Eye (tissue), 1 donor: Measurements from ENCODE around the gene GPR17.

ENCODE experiments used
- DNase-seq: peaks from one replicate; pipeline ENCODE4 v3.0.0-alpha.2; 2015

GPR17 gene

GRCh38 chr2:127630096-127630863 lies 15.7 kb upstream of the GPR17 start:
- DNase-seq = no peak

GRCh38 chr2:127630864-127631540 lies 15.0 kb upstream of the GPR17 start:
- no peak for DNase-seq

- no peak for DNase-seq
Measured at GRCh38 chr2:127631541-127631996, 14.4 kb upstream of the GPR17 start.

GRCh38 chr2:127631997-127632581 lies 13.9 kb upstream of the GPR17 start:
- DNase-seq = no peak

- no peak for DNase-seq
Measured at GRCh38 chr2:127632592-127633489, 13.1 kb upstream of the GPR17 start.

- no peak for DNase-seq
Measured at GRCh38 chr2:127633556-127634065, 12.3 kb upstream of the GPR17 start.

GRCh38 chr2:127634066-127634617 lies 11.8 kb upstream of the GPR17 start:
- DNase-seq = no peak

GRCh38 chr2:127634626-127635379 lies 11.2 kb upstream of the GPR17 start:
- DNase-seq = no peak

- no peak for DNase-seq
Measured at GRCh38 chr2:127635380-127636237, 10.3 kb upstream of the GPR17 start.

GRCh38 chr2:127636248-127637235 lies 9.4 kb upstream of the GPR17 start:
- DNase-seq = no peak

GRCh38 chr2:127637236-127637630 lies 8.7 kb upstream of the GPR17 start:
- DNase-seq = no peak

GRCh38 chr2:127637725-127638252 lies 8.2 kb upstream of the GPR17 start:
- DNase-seq = peak; percentile 74

GRCh38 chr2:127638361-127639110 lies 7.4 kb upstream of the GPR17 start:
- DNase-seq = no peak

GRCh38 chr2:127639111-127639474 lies 6.9 kb upstream of the GPR17 start:
- DNase-seq = no peak

- peak; percentile 52 for DNase-seq
Measured at GRCh38 chr2:127640082-127641072, 5.6 kb upstream of the GPR17 start.

- DNase-seq = no peak
Measured at GRCh38 chr2:127641133-127641532, 4.8 kb upstream of the GPR17 start.
